ENCODE data around the gene RELN. TPM values are rescaled to one million over a fixed set of nuclear protein-coding genes. Genes with fewer than 3 reads are reported as not detected.

RELN gene
- total RNA-seq, 1 experiment from 2014 or later = 0.02 TPM

DNA sequence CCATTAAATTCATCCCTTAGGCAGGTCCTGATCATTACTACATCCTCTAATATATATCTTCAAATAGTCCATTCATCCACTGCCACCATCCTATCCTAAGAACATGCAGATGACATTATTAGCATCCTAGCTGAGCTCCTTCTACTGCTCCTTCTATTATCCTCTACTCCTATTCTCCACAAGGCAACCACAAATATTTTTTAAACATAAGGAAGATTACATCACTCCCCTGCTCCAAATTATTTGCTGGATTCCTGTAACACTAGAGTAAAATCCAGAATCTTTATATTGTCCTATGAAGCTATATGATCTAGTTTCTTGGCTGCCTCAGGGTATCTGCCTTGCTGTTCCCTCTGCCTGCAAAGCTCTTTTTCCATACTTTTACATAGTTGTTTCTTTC lies 367.2 kb downstream of the RELN start:
- Histone ChIP-seq H3K23me2 (ENCODE audit: insufficient read length, low read depth, low read length, poor library complexity, severe bottlenecking) (no peaks in the 10 kb centered on the region), H4K20me1 (ENCODE audit: control insufficient read depth, insufficient read depth, insufficient read length) (no peaks in the 10 kb centered on the region), H3K18ac (ENCODE audit: insufficient read length, low read depth, low read length) (no peak overlapping the region), H3K9me3 (ENCODE audit: control insufficient read depth, low read depth, low read length) (no peaks in the 10 kb centered on the region), H3K4me1 (ENCODE audit: insufficient read depth, low read length) (no peaks in the 10 kb centered on the region), H2AK5ac (ENCODE audit: insufficient read length, low read length) (no peak overlapping the region), H3K14ac (ENCODE audit: insufficient read depth, low read length) (no peak overlapping the region), H4K91ac (ENCODE audit: insufficient read length, low read depth, low read length) (no peak overlapping the region), H3K9ac (ENCODE audit: extremely low read depth, insufficient read length, low read length) (no peak overlapping the region), H2BK12ac (ENCODE audit: insufficient read length, low read depth, low read length) (no peak overlapping the region), H4K5ac (ENCODE audit: insufficient read length, low read depth, low read length) (no peak overlapping the region), H3K79me1 (ENCODE audit: insufficient read depth, low read depth, low read length, poor library complexity, severe bottlenecking) (no peaks in the 10 kb centered on the region), H3K56ac (ENCODE audit: insufficient read length, low read depth, low read length) (no peak overlapping the region), H3K23ac (ENCODE audit: insufficient read length, low read depth, low read length) (no peak overlapping the region), H3K4me2 (ENCODE audit: insufficient read depth, insufficient read length, low read length) (no peak overlapping the region), H3K27me3 (ENCODE audit: insufficient read depth, low read length) (no peaks in the 10 kb centered on the region), H2BK20ac (ENCODE audit: low read depth, low read length, poor library complexity, severe bottlenecking) (no peak overlapping the region), H2BK120ac (ENCODE audit: low read depth, low read length, poor library complexity, severe bottlenecking) (no peak overlapping the region), H4K8ac (replicated peaks; ENCODE audit: insufficient read length, low read depth, low read length) (no peak overlapping the region), H3K27ac (ENCODE audit: insufficient read length, low read depth, low read length) (no peak overlapping the region), H3K79me2 (ENCODE audit: insufficient read depth, low read length) (no peaks in the 10 kb centered on the region), H2BK5ac (ENCODE audit: insufficient read length, low read length) (no peak overlapping the region), H3T11ph (ENCODE audit: low read length) (no peak overlapping the region), H2AFZ (ENCODE audit: low read length) (no peak overlapping the region), H3K4ac (ENCODE audit: low read depth, low read length) (no peak overlapping the region), H2BK15ac (ENCODE audit: low read depth, low read length) (no peak overlapping the region)
- Mint-ChIP-seq H3K27me3 (ENCODE audit: low read depth) (peaks cover 4% of the 10 kb centered on the region; the same call in 1 of the 2 replicates), H3K27ac (no peak overlapping the region), H3K4me1 (no peaks in the 10 kb centered on the region), H3K9me3 (no peaks in the 10 kb centered on the region), H3K4me3 (no peak overlapping the region), H3K36me3 (ENCODE audit: insufficient read depth in 1 of 3, low read depth in 3 of 3) (no peaks in the 10 kb centered on the region; a peak in 1 of 7 replicates)
- TF ChIP-seq, protein P1, sequence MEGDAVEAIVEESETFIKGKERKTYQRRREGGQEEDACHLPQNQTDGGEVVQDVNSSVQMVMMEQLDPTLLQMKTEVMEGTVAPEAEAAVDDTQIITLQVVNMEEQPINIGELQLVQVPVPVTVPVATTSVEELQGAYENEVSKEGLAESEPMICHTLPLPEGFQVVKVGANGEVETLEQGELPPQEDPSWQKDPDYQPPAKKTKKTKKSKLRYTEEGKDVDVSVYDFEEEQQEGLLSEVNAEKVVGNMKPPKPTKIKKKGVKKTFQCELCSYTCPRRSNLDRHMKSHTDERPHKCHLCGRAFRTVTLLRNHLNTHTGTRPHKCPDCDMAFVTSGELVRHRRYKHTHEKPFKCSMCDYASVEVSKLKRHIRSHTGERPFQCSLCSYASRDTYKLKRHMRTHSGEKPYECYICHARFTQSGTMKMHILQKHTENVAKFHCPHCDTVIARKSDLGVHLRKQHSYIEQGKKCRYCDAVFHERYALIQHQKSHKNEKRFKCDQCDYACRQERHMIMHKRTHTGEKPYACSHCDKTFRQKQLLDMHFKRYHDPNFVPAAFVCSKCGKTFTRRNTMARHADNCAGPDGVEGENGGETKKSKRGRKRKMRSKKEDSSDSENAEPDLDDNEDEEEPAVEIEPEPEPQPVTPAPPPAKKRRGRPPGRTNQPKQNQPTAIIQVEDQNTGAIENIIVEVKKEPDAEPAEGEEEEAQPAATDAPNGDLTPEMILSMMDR (conservative IDR thresholded peaks at IDR 0.05) = no peak
- DNase-seq = no peak

Measured in H9 (cell line).